NT2/D1 (cell line): ENCODE measurements around the gene NLRP1.

Experiments used
- SUZ12 ChIP-seq: IDR thresholded peaks from 2 replicates; pipeline ENCODE4 v1.6.1; 2011; ENCODE audit not compliant: insufficient read length, insufficient read depth; ENCODE audit errors: extremely low read depth
- YY1 ChIP-seq: IDR thresholded peaks from 2 replicates; pipeline ENCODE4 v1.6.1; 2011; ENCODE audit not compliant: insufficient read length, insufficient read depth
- ZNF274 ChIP-seq: IDR thresholded peaks from 2 replicates; pipeline ENCODE4 v1.6.1; 2011; ENCODE audit warnings: mild to moderate bottlenecking, low read depth, low read length

GRCh38 chr17:5598457-5598856 is 14.1 kb upstream of the NLRP1 start:
- TF ChIP-seq YY1 (no peak), SUZ12 (no peak), ZNF274 (no peak)
